Stimulated activated naive B cell treated with anti-CD40 and anti-IgM and Interleukin-4, amounts not matched to agents 10 μg/mL and 1 μg/mL and 100 μg/mL, for 72 hours (primary cell): ENCODE measurements around the gene ASB11.
"Not testable (repeated sequence)": the region's sequence is repeated elsewhere in the genome, so short reads cannot be mapped to it uniquely, and the experiment has no call there.

Experiments used
- ATAC-seq, 2 donors: fragments of 150-1000 bp; cut with Tn5 transposase; replicated peaks; 2 replicates each; pipeline ENCODE4 v1.10.0; 2021; ENCODE audit warnings: moderate library complexity in 1 of 2
- DNase-seq: peaks from one replicate; pipeline ENCODE4 v3.0.0; 2021
- H3K27ac Mint-ChIP-seq: one replicate; pipeline ENCODE4 v1.8.0; 2022; ENCODE audit warnings: mild to moderate bottlenecking, mixed read lengths
- H3K27me3 Mint-ChIP-seq, 2 donors: one replicate each; pipeline ENCODE4 v1.8.0; 2022; ENCODE audit warnings: mixed read lengths in 2 of 2
- H3K36me3 Mint-ChIP-seq, 2 donors: one replicate each; pipeline ENCODE4 v1.8.0; 2022; ENCODE audit warnings: mixed read lengths in 2 of 2, mild to moderate bottlenecking in 1 of 2
- H3K4me1 Mint-ChIP-seq, 2 donors: one replicate each; pipeline ENCODE4 v1.8.0; 2022; ENCODE audit warnings: mixed read lengths in 2 of 2, mild to moderate bottlenecking in 1 of 2
- H3K4me3 Mint-ChIP-seq, 2 donors: one replicate each; pipeline ENCODE4 v1.8.0; 2022; ENCODE audit warnings: mild to moderate bottlenecking in 2 of 2, mixed read lengths in 2 of 2, moderate library complexity in 1 of 2
- H3K9me3 Mint-ChIP-seq, 2 donors: one replicate each; pipeline ENCODE4 v1.8.0; 2022; ENCODE audit warnings: mixed read lengths in 2 of 2, mild to moderate bottlenecking in 1 of 2

Gene ASB11

DNA sequence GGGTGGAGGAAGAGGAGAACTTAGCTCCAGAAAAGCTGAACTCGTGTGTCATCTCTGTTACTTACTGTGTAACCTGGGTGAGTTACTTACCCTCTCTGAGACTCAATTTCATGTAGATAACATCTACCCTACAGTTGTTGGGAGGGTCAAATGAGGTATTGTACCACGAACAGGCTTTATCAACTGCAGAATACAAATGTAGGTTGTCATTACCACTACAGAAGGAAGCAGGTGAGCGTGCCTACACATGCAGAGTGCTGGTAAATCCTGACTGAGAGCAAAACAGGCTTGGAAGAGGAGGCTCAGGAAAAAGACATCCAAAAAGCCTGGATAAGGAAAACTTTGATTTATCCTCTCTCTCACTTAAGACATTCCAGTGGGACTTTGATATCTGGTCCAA is 12.7 kb upstream of the ASB11 start:
- peaks cover 2 to 8% of the 10 kb centered on the region in 2 donors for H3K36me3 Mint-ChIP-seq
- no peak overlapping the region for H3K27ac Mint-ChIP-seq
- H3K27me3 Mint-ChIP-seq = no peaks in the 10 kb centered on the region
- no peak for DNase-seq
- no peak for ATAC-seq
- H3K4me1 Mint-ChIP-seq = peaks cover 0 to 12% of the 10 kb centered on the region in 2 donors
- no peaks in the 10 kb centered on the region for H3K9me3 Mint-ChIP-seq
- H3K4me3 Mint-ChIP-seq = no peak overlapping the region

DNA sequence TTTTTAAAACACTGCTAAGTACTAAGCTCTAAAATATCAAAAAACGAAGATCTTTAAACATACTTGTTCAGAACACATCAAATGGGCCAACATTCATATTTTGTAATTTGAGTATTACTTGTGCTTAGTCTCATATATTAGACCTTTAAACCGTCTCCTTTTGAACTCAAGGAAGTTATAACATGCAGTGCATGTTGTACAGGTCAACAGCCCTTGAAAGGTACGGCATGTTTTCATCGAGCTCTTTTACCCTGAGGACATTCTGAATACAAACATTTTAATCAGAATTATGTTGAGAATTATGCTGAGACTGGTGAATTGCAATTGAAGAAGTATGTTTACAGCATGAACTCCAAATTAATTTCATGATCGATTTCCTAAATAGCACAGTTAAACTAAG is 7.0 kb upstream of the ASB11 start:
- no peak for ATAC-seq
- H3K9me3 Mint-ChIP-seq = no peaks in the 10 kb centered on the region
- H3K27ac Mint-ChIP-seq = no peak overlapping the region
- H3K4me3 Mint-ChIP-seq = no peak overlapping the region
- H3K36me3 Mint-ChIP-seq = peaks cover 6 to 18% of the 10 kb centered on the region in 2 donors
- no peaks in the 10 kb centered on the region for H3K4me1 Mint-ChIP-seq
- DNase-seq = no peak
- H3K27me3 Mint-ChIP-seq = no peaks in the 10 kb centered on the region

DNA sequence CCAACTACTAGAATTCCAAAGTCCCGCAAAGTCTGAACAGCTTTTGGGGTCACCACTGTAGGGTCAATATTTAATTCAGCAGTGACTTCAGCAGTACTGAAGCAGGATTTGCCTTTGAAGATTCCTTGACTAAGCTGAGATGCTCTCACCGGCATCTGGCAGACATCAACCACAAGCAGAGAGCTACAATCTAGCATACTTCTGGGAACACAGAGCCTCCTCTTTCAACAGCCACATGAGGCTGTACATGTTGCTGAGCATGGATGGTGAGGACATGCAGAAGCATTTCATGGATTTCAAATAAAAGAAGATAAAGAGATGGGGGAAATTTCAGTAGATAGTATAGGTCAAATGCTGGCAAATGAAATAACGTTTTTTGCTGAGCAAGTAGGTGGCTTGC is 6.6 kb upstream of the ASB11 start:
- H3K9me3 Mint-ChIP-seq = no peaks in the 10 kb centered on the region
- no peak overlapping the region for H3K4me3 Mint-ChIP-seq
- no peaks in the 10 kb centered on the region for H3K27me3 Mint-ChIP-seq
- peaks cover 6 to 18% of the 10 kb centered on the region in 2 donors for H3K36me3 Mint-ChIP-seq
- ATAC-seq (no peak), DNase-seq (no peak)
- H3K4me1 Mint-ChIP-seq = no peaks in the 10 kb centered on the region
- H3K27ac Mint-ChIP-seq = no peak overlapping the region

DNA sequence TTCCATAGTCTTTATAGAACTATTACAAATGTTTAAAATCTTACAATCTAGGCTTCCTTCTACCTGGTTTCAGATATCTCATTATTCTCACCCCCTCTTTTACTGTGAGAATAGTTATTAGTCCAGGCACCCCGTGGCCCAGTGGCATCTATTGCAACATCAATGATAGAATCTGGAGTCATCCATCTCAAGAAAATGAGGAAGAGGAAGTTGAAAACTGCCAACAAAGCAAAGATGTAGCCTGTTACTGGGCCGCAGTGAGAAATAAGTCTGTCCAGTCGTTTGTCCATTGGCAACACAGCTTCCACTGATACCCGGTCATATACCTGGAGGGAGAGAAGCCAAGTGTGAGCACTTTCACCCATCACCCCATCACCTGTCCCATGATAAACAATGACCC is 6.0 kb upstream of the ASB11 start:
- Mint-ChIP-seq H3K36me3 (peaks cover 6 to 18% of the 10 kb centered on the region in 2 donors), H3K27ac (peak overlapping the region; percentile 10), H3K4me1 (no peaks in the 10 kb centered on the region), H3K9me3 (no peaks in the 10 kb centered on the region), H3K4me3 (no peak overlapping the region), H3K27me3 (no peaks in the 10 kb centered on the region)
- ATAC-seq = no peak
- DNase-seq = no peak

DNA sequence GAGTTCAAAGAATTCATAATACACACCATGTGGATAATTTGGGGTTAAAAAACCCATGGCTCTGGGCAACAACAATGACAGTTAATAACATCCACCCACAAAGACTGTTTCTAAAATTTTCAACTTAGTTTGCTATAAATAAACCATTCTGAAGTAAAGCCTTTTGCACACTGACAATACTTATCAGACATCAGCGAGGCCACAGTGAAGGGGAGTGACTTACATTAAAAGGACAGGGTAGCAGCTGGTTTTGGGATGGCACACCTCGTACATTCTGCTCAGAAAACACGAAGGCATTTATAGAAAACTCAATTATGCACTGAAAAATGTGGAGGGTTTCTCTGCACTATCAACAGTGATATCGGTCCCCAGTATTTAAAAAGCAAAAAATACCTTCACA is 4.9 kb upstream of the ASB11 start:
- Mint-ChIP-seq H3K27ac (no peak overlapping the region), H3K4me3 (no peak overlapping the region), H3K27me3 (no peaks in the 10 kb centered on the region), H3K9me3 (no peaks in the 10 kb centered on the region), H3K4me1 (no peaks in the 10 kb centered on the region), H3K36me3 (peaks cover 6 to 18% of the 10 kb centered on the region in 2 donors)
- ATAC-seq (no peak), DNase-seq (no peak)

DNA sequence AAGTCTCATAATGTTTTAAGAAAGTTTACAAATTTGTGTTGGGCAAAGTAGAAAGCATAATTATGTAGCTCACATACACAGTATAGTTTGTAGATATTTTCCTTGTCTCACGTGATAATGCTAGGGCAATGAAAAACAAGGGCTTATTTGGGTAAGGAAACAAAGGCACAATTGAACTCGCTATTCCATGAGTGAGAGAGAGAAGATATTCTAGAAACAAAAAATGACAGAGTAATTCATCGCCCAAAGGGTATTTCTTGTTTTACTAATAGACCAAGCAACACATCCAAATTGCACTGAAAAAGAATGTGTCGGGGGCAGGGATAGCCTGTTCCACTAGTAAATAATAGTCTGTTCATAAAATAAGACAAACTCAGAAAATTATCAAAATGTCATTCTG is 3.6 kb upstream of the ASB11 start:
- Mint-ChIP-seq H3K4me3 (no peak overlapping the region), H3K9me3 (no peaks in the 10 kb centered on the region), H3K27ac (no peak overlapping the region)

DNA sequence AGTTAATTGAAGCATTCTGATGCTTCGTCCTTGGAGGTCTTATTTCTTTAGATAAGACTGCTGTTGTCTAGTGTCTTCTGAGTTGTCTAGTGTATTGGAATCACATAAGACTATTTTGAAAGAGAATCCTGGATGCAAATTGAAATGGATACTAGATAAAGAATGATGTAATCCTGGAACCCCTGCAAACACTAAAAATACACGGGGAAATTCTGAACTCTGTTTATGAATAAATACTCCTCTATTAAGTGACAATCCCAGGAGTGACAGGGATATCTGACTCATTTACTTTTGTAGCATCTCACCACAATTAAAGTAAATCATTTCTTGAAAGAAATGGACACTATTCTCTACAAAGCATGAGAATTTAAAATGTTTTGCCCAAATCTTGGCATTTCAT is 968 bp downstream of the ASB11 start:
- H3K4me3 Mint-ChIP-seq = no peak overlapping the region
- no peaks in the 10 kb centered on the region for H3K27me3 Mint-ChIP-seq
- DNase-seq (no peak), ATAC-seq (no peak)
- no peaks in the 10 kb centered on the region for H3K4me1 Mint-ChIP-seq
- peaks cover 4 to 8% of the 10 kb centered on the region in 2 donors for H3K36me3 Mint-ChIP-seq
- H3K9me3 Mint-ChIP-seq = no peaks in the 10 kb centered on the region
- no peak overlapping the region for H3K27ac Mint-ChIP-seq

More for the DNA sequence above, 3.6 kb upstream of the ASB11 start:
- no peak for ATAC-seq
- H3K27me3 Mint-ChIP-seq = no peaks in the 10 kb centered on the region
- DNase-seq = no peak
- H3K4me1 Mint-ChIP-seq = no peaks in the 10 kb centered on the region
- H3K36me3 Mint-ChIP-seq = peaks cover 6 to 15% of the 10 kb centered on the region in 2 donors

DNA sequence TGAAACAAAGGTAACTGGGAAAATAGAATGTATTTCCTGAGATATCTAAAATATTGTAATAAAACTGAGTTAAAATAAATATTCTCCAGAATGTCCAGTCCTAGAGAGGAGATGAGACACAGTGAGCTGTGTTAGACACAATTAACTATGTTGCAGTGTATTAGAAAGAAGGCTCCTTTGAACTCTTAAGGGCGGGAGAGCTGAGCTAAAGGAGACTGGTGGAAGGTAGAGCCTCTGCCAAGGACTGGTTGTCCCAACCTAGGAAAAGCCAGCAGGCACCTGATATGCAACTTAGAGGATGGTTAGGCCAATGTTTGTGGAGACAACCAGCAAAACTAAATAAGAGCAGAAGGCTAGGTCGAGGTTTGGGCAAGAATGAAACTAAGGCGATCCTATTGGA is 4.3 kb downstream of the ASB11 start:
- H3K27me3 Mint-ChIP-seq = peaks cover 0 to 15% of the 10 kb centered on the region in 2 donors
- no peaks in the 10 kb centered on the region for H3K36me3 Mint-ChIP-seq
- no peaks in the 10 kb centered on the region for H3K9me3 Mint-ChIP-seq
- H3K27ac Mint-ChIP-seq = no peak overlapping the region
- H3K4me3 Mint-ChIP-seq = no peak overlapping the region
- no peak for DNase-seq
- H3K4me1 Mint-ChIP-seq = no peaks in the 10 kb centered on the region
- no peak for ATAC-seq

DNA sequence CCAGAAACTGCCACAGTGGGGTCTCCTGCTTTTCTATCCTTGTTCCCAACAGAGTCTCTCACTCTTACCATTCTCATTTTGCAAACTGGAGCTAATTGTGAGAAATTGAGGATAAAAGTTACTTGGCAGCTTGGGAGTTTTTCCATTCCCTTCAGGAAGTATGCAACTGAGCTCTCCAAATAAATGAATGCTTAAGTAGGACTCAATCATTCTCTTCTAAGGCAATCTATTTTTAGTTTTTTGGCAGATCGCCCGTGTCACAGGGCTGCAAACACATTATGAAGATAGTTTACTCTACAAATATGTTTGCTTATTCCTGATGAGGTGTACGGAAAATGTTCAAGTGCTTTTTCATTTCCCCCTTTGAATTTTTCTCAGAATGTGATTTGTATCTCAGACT is 5.3 kb downstream of the ASB11 start:
- no peaks in the 10 kb centered on the region for H3K36me3 Mint-ChIP-seq
- H3K27me3 Mint-ChIP-seq = peaks cover 0 to 18% of the 10 kb centered on the region in 2 donors
- H3K4me3 Mint-ChIP-seq = no peak overlapping the region
- H3K4me1 Mint-ChIP-seq = no peaks in the 10 kb centered on the region
- ATAC-seq (no peak), DNase-seq (no peak)
- no peaks in the 10 kb centered on the region for H3K9me3 Mint-ChIP-seq
- H3K27ac Mint-ChIP-seq = no peak overlapping the region

DNA sequence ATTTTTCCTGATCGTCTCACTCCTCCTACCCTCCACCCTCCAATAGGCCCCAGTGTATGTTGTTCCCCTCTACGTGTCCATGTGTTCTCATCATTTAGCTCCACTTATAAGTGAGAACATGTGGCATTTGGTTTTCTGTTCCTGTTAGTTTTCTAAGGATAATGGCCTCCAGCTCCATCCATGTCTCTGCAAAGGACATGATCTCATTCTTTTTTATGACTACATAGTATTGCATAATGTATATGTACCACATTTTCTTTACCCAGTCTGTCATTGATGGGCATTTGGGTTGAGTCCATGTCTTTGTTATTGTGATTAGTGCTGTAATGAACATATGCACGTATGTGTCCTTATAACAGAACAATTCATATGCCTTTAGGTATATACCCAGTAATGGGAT is 9.5 kb downstream of the ASB11 start:
- not testable (repeated sequence) for DNase-seq, H3K4me1 Mint-ChIP-seq, ATAC-seq, H3K27ac Mint-ChIP-seq, H3K9me3 Mint-ChIP-seq, H3K4me3 Mint-ChIP-seq, H3K36me3 Mint-ChIP-seq
- peaks cover 0 to 24% of the 10 kb centered on the region in 2 donors for H3K27me3 Mint-ChIP-seq

DNA sequence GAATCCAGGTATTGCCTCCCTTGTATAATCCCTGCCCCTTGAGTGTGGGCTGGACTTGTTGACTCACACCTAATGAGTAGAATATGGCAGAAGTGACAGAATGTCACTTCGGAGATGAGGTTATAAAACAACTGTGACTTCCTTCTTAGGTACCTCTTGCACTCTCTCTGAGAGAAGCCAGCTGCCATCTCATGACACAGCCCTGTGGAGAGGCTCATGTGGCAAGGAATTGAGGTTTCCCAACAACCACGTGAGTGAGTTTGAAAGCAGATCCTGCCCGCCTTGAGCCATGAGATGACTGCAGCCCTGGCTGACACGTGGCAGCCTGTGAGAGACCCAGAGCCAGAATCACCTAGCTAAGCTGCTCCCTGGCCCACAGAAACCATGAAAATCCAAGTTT is 13.5 kb downstream of the ASB11 start:
- DNase-seq (no peak), ATAC-seq (peak in 1 of 2 donors; percentile 54)
- Mint-ChIP-seq H3K4me1 (no peaks in the 10 kb centered on the region), H3K9me3 (no peaks in the 10 kb centered on the region), H3K36me3 (no peaks in the 10 kb centered on the region), H3K27ac (no peak overlapping the region), H3K27me3 (peaks cover 0 to 26% of the 10 kb centered on the region in 2 donors), H3K4me3 (no peak overlapping the region)

DNA sequence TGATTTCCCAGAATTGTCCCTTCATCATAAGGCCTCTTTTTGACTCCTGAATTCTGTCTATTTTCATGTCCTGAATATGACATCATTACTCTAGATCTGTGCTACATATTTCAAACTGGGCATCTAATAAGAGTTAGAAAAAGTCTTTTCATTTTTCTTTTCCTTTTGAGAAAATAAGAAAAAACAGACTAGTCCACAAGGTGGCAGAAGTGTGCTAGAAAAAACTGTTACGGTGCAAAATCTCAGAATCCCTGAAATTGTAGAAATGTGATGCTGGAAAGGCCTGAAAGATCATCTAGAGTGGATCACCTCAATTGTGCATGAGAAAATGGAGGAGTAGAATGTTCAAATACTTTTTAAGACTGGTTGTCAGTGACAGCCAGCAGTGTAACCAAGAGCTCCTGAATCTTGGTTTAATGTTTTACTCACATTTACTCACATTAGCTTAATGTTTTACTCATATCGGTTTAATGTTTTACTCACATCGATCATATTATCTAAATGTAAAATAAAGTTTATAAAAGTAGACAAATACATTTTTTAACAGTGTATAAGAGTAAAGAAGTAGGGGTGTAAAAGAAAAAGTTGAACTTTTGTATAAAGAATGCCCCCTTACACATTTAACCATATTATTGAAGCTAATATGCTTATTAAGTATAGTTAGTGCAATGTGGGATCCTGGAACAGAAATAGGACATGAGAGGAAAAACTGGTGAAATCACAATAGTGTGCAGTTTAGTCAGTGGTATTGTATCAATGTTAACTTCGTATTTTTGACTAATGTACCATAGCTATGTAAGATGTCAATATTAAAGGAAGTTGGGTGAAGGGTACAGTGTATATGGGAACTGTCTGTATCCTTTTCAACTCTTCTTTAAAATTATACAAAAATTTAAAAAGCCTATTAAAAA is 15.2 kb downstream of the ASB11 start:
- H3K36me3 Mint-ChIP-seq = no peaks in the 10 kb centered on the region
- peaks cover 0 to 19% of the 10 kb centered on the region in 2 donors for H3K27me3 Mint-ChIP-seq
- H3K4me1 Mint-ChIP-seq = no peaks in the 10 kb centered on the region
- H3K9me3 Mint-ChIP-seq = no peaks in the 10 kb centered on the region
- ATAC-seq = no peak
- H3K4me3 Mint-ChIP-seq = no peak overlapping the region
- no peak for DNase-seq
- H3K27ac Mint-ChIP-seq = no peak overlapping the region

DNA sequence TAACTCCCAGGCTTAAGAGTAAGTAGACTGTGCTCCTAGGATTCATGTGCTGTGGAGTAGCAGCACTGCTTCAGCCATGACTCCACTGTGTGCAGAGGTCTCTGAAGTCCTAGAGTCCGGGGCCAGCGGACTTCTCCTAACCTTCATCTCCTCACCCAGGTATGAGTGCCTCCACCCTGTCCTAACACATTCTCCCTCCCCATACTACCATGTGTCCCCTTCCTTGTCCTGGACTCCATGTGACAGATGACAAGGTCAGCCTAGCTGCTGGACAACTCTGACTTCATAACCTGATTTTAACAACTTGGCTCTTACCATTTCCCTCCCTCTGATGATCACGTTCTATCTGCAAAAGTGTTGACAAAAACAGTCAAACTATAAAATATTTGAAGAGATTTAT is 16.7 kb downstream of the ASB11 start:
- no peak for ATAC-seq
- Mint-ChIP-seq H3K36me3 (no peaks in the 10 kb centered on the region), H3K27me3 (peaks cover 0 to 19% of the 10 kb centered on the region in 2 donors), H3K27ac (no peak overlapping the region), H3K4me1 (no peaks in the 10 kb centered on the region), H3K4me3 (no peak overlapping the region), H3K9me3 (no peaks in the 10 kb centered on the region)
- no peak for DNase-seq

DNA sequence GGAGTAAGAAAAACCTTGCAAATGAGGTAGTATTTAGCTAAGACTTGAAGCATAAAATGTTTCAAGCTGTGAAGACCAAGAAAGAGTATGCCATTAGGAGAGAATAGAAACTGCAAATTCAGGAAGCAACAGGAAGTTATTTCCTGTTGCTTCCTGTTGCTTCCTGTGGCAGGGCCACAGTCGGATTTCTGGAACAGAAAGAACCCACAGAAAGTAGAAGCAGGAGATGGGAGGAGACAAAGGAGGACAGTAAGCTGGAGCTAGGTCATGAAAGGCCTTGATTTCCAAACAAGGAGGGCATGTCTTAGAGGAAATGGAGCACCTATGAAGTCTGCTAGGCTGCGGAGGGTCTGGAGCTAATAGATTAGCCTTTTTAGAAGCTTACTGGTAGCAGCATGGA is 17.2 kb downstream of the ASB11 start:
- Mint-ChIP-seq H3K9me3 (no peaks in the 10 kb centered on the region), H3K27ac (peak overlapping the region; percentile 22), H3K36me3 (no peaks in the 10 kb centered on the region), H3K4me3 (no peak overlapping the region), H3K27me3 (peaks cover 0 to 23% of the 10 kb centered on the region in 2 donors), H3K4me1 (no peaks in the 10 kb centered on the region)
- ATAC-seq = no peak
- DNase-seq = no peak

DNA sequence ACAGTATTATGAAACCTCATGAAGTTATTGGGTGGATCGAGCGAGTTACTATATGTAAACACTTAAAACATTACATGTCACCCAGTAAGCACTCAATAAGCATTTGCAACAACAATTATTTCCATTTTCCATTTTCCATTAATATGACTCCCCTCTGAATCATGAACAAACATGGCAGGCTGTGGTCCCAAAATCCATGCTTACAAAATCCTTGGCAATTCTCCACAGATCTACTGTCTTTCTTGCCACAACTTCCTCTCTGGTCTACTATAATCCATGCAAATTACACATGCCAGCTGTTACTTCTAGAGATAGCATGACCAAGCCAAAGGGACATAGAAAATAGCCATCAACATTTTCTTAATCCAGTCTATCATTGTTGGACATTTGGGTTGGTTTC is 22.0 kb downstream of the ASB11 start:
- ATAC-seq (no peak), DNase-seq (no peak)
- Mint-ChIP-seq H3K9me3 (no peaks in the 10 kb centered on the region), H3K36me3 (no peaks in the 10 kb centered on the region), H3K27ac (no peak overlapping the region), H3K27me3 (peaks cover 0 to 8% of the 10 kb centered on the region in 2 donors), H3K4me1 (no peaks in the 10 kb centered on the region), H3K4me3 (no peak overlapping the region)
